Measurements from ENCODE around the gene EIPR1.

- no peak for TF ChIP-seq ZBTB49 (CRISPR knock-in tag; IDR thresholded peaks at IDR 0.05; ENCODE audit: borderline replicate concordance)
- no peak for TF ChIP-seq SMAD3 (CRISPR knock-in tag; IDR thresholded peaks at IDR 0.05)
- TF ChIP-seq SAFB2 (CRISPR knock-in tag; IDR thresholded peaks at IDR 0.05; ENCODE audit: borderline replicate concordance, low read depth): no peak
- TF ChIP-seq PRDM10 (CRISPR knock-in tag; IDR thresholded peaks at IDR 0.05; ENCODE audit: low read depth): no peak
- no peak for TF ChIP-seq CC2D1A (CRISPR knock-in tag; IDR thresholded peaks at IDR 0.05)
- TF ChIP-seq SNAI1 (CRISPR knock-in tag; IDR thresholded peaks at IDR 0.05; ENCODE audit: borderline replicate concordance): no peak
Measured at GRCh38 chr2:3249476-3249962, 128.1 kb downstream of the EIPR1 start.

Measured in HepG2 (cell line).